Measurements from ENCODE around the gene TMEM270. TPM values are rescaled to one million over a fixed set of nuclear protein-coding genes. Genes with fewer than 3 reads are reported as not detected.

Gene TMEM270
- total and polyA plus RNA-seq, 2 of the 4 experiments (the other 2 are of a cell fraction) = 0.17 TPM; not detected in 1

DNA sequence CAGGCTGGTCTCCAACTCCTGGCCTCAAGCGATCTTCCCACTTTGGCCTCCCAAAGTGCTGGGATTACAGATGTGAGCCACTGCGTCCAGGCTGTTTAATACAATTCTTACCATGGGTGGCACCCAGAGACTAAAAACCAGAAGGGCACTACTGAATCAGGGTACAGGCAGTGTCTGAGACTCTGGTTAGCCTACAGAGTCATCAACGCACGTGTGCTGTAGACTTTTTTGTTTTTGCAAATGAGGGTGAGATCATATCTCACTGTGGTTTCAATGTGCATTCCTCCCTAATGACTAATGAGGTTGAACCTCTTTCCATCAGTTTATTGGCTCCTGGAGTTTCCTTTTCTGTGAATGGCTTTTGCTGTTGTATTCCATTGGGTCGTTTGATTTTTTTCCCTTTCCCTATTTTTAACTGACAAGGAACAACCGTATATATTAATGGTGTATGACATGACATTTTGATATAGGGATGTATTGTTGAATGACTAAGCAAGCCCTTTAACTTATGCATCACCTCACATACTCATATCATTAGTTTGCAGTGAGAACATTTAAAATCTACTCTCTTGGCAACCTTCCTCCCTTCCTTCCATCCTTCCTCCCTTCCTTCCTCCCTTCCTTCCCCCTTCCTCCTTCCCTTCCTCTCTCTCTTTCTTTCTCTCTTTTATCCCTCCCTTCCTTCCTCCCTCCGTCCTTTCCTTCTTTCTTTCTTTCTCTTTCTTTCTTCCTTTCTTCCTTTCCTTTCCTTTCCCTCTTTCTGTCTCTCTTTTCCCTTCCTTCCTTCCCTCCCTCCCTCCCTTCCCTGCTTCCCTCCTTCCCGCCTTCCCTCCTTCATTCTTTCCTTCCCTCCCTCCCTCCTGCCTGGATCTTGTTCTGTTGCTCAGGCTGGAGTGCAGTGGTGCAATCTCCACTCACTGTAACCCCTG is 9.3 kb upstream of the TMEM270 start (continued):
- TF ChIP-seq, protein P1, sequence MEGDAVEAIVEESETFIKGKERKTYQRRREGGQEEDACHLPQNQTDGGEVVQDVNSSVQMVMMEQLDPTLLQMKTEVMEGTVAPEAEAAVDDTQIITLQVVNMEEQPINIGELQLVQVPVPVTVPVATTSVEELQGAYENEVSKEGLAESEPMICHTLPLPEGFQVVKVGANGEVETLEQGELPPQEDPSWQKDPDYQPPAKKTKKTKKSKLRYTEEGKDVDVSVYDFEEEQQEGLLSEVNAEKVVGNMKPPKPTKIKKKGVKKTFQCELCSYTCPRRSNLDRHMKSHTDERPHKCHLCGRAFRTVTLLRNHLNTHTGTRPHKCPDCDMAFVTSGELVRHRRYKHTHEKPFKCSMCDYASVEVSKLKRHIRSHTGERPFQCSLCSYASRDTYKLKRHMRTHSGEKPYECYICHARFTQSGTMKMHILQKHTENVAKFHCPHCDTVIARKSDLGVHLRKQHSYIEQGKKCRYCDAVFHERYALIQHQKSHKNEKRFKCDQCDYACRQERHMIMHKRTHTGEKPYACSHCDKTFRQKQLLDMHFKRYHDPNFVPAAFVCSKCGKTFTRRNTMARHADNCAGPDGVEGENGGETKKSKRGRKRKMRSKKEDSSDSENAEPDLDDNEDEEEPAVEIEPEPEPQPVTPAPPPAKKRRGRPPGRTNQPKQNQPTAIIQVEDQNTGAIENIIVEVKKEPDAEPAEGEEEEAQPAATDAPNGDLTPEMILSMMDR (conservative IDR thresholded peaks at IDR 0.05; ENCODE audit: low read depth, low read length) = no peak
- peak; percentile 78; the same call in 1 of the 2 replicates for TF ChIP-seq MXI1 (IDR thresholded peaks at IDR 0.05; ENCODE audit: borderline replicate concordance, low read depth, low read length)
- TF ChIP-seq CEBPB (IDR thresholded peaks at IDR 0.05; ENCODE audit: low read depth, low read length) = 0 out of 2 replicates have a peak, but pooled peaks have one; percentile 20
